Suppressor macrophage (primary cell): ENCODE results near the gene EIF1B.
A peak's percentile ranks its signal among the peaks of the same experiment; 100 is the strongest.
"Not testable (repeated sequence)": the region's sequence is repeated elsewhere in the genome, so short reads cannot be mapped to it uniquely, and the experiment has no call there.

Experiments used
- DNase-seq, 4 experiments: peaks; one replicate each; pipeline ENCODE4 v3.0.0-alpha.2; 2020 to 2022
- total RNA-seq, 17 experiments: gene quantifications; one replicate each; lab custom pipeline; 2026; ENCODE audit warnings: mixed read lengths in 6 of 17, inconsistent platforms in 3 of 17; lab: John Stamatoyannopoulos, UW

Gene EIF1B
- 10.5 to 41.5 (median 18.2) reads per million in 17 experiments for total RNA-seq

GRCh38 chr3:40309418-40309924 lies at the start of gene EIF1B:
TSS of gene EIF1B (plus strand) at chr3:40309707. CDS start at chr3:40309942, 235 bp downstream.
- DNase-seq: peak; percentile 99 to 100 (median 99)

GRCh38 chr3:40262331-40262730 lies 47.2 kb upstream of the EIF1B start:
- DNase-seq: no peak

- no peak for DNase-seq
Observed at GRCh38 chr3:40264451-40264850, 45.1 kb upstream of the EIF1B start.

- no peak for DNase-seq
Observed at GRCh38 chr3:40265181-40265580, 44.3 kb upstream of the EIF1B start.

GRCh38 chr3:40267937-40268724 lies 41.4 kb upstream of the EIF1B start:
- no peak for DNase-seq

- no peak for DNase-seq
Observed at GRCh38 chr3:40268802-40269524, 40.5 kb upstream of the EIF1B start.

- no peak for DNase-seq
Observed at GRCh38 chr3:40278791-40279190, 30.7 kb upstream of the EIF1B start.

GRCh38 chr3:40281995-40282394 lies 27.5 kb upstream of the EIF1B start:
- DNase-seq: no peak

GRCh38 chr3:40283057-40283456 lies 26.4 kb upstream of the EIF1B start:
- DNase-seq: not testable (repeated sequence)

- no peak for DNase-seq
Observed at GRCh38 chr3:40287248-40287647, 22.3 kb upstream of the EIF1B start.

GRCh38 chr3:40290396-40290795 lies 19.1 kb upstream of the EIF1B start:
- no peak for DNase-seq

- DNase-seq: no peak
Observed at GRCh38 chr3:40291471-40291870, 18.0 kb upstream of the EIF1B start.

GRCh38 chr3:40292637-40293349 lies 16.7 kb upstream of the EIF1B start:
- peak in 3 of 4 experiments; percentile 33 to 52 (median 50) for DNase-seq

- no peak for DNase-seq
Observed at GRCh38 chr3:40294434-40294833, 15.1 kb upstream of the EIF1B start.

- no peak for DNase-seq
Observed at GRCh38 chr3:40298075-40298474, 11.4 kb upstream of the EIF1B start.

- no peak for DNase-seq
Observed at GRCh38 chr3:40299130-40299720, 10.3 kb upstream of the EIF1B start.

GRCh38 chr3:40299721-40300335 lies 9.7 kb upstream of the EIF1B start:
- DNase-seq: peak; percentile 83 to 96 (median 89)

- DNase-seq: no peak
Observed at GRCh38 chr3:40302784-40303183, 6.7 kb upstream of the EIF1B start.

GRCh38 chr3:40304352-40304751 lies 5.2 kb upstream of the EIF1B start:
- DNase-seq: no peak

GRCh38 chr3:40306336-40306735 lies 3.2 kb upstream of the EIF1B start:
- DNase-seq: no peak

- no peak for DNase-seq
Observed at GRCh38 chr3:40307176-40307575, 2.3 kb upstream of the EIF1B start.
